GM12878 (cell line): ENCODE results near the gene SNRPA1. TPM values are rescaled to one million over a fixed set of nuclear protein-coding genes. Genes with fewer than 3 reads are reported as not detected.

Experiments used
- ATAC-seq: fragments of 200-7000 bp; cut with Tn5 transposase; 3 replicates; pipeline ENCODE4 v1.9.1; 2020; ENCODE audit warnings: mild to moderate bottlenecking, moderate library complexity
- BruUV-seq: library from RNA; stranded (reverse); fragments of 400-500 nt; replicated peaks from 2 replicates; lab custom pipeline; 2021; lab: Mats Ljungman, UMichigan
- CTCF ChIA-PET: fragments of 300-600 bp; sonication (Branson Sonifier 250); formaldehyde crosslinking; extraction: SDS; loops from one replicate; lab custom pipeline; 2021; ENCODE audit warnings: inconsistent platforms; lab: Yijun Ruan, JAX
- POLR2A ChIA-PET: fragments of 350-600 bp; formaldehyde crosslinking; extraction: SDS; loops from one replicate; lab custom pipeline; 2021; ENCODE audit warnings: inconsistent platforms; lab: Charles Lee
- RAD21 ChIA-PET: fragments of 300-600 bp; sonication (Branson Sonifier 250); formaldehyde crosslinking; loops from one replicate; lab custom pipeline; 2023; ENCODE audit warnings: antibody characterized with exemption; ENCODE audit not compliant: unreplicated experiment; lab: Charles Lee
- SMC1A ChIA-PET: fragments of 300-600 bp; sonication (Branson Sonifier 250); formaldehyde crosslinking; loops from one replicate; lab custom pipeline; 2023; ENCODE audit not compliant: unreplicated experiment, uncharacterized antibody; lab: Charles Lee
- DNase-seq: peaks from one replicate; pipeline ENCODE4 v3.0.0-alpha.2; 2011; ENCODE audit warnings: low read depth, low spot score
- FAIRE-seq: peaks from 3 replicates; lab custom pipeline; 2011; peaks lifted over from hg19 to GRCh38; lab: Jason Lieb, UNC
- H2AFZ ChIP-seq: 2 replicates; pipeline ENCODE4 v1.6.0; 2011; ENCODE audit warnings: low read depth, low read length, control low read depth; ENCODE audit not compliant: control insufficient read depth
- H3K27ac ChIP-seq: 2 replicates; pipeline ENCODE4 v1.5.1; 2011; ENCODE audit warnings: control low read depth; ENCODE audit not compliant: control insufficient read depth, insufficient read depth
- H3K27me3 ChIP-seq, 2 experiments: replicated peaks in 1 of 2; 2 replicates each; pipeline versions ENCODE4 v1.6.0 to v1.6.1; 2011; ENCODE audit warnings: low read length in 1 of 2; ENCODE audit not compliant: control insufficient read depth in 2 of 2, insufficient read depth in 2 of 2
- H3K36me3 ChIP-seq, 2 experiments: 2 replicates each; pipeline ENCODE4 v1.5.1; 2011; ENCODE audit warnings: low read length in 1 of 2; ENCODE audit not compliant: control insufficient read depth in 2 of 2, insufficient read depth in 2 of 2
- H3K4me1 ChIP-seq: 2 replicates; pipeline ENCODE4 v1.6.1; 2011; ENCODE audit warnings: mild to moderate bottlenecking, low read length, moderate library complexity, mixed read lengths; ENCODE audit not compliant: control insufficient read depth, insufficient read depth
- H3K4me2 ChIP-seq: 2 replicates; pipeline ENCODE4 v1.6.0; 2011; ENCODE audit warnings: control low read depth; ENCODE audit not compliant: control insufficient read depth, insufficient read depth
- H3K4me3 ChIP-seq: fragments of 200-600 bp; sonication (generic); 2 replicates; pipeline ENCODE4 v1.5.1; 2016
- H3K79me2 ChIP-seq: 2 replicates; pipeline ENCODE4 v1.6.0; 2011; ENCODE audit warnings: low read length; ENCODE audit not compliant: control insufficient read depth, insufficient read depth
- H3K9ac ChIP-seq: 2 replicates; pipeline ENCODE4 v1.8.0; 2011; ENCODE audit warnings: low read length, control low read depth, mixed read lengths; ENCODE audit not compliant: control insufficient read depth, insufficient read depth
- H3K9me3 ChIP-seq: replicated peaks from 3 replicates; pipeline ENCODE4 v1.5.1; 2011; ENCODE audit warnings: mild to moderate bottlenecking, low read length; ENCODE audit not compliant: control insufficient read depth, insufficient read depth
- H4K20me1 ChIP-seq: 2 replicates; pipeline ENCODE4 v1.6.0; 2011; ENCODE audit not compliant: control insufficient read depth, insufficient read depth
- JUNB ChIP-seq: IDR thresholded peaks from 2 replicates; pipeline ENCODE4 v1.6.1; 2016; ENCODE audit warnings: antibody characterized with exemption, mild to moderate bottlenecking
- NFYA ChIP-seq: IDR thresholded peaks from 2 replicates; pipeline ENCODE4 v1.6.1; 2011; ENCODE audit warnings: low read depth, mild to moderate bottlenecking, low read length, improper control_type of control experiment, borderline replicate concordance
- NFYB ChIP-seq: IDR thresholded peaks from 2 replicates; pipeline ENCODE4 v1.6.1; 2011; ENCODE audit warnings: low read depth, mild to moderate bottlenecking, low read length, improper control_type of control experiment, moderate library complexity; ENCODE audit not compliant: insufficient read depth
- POLR2A ChIP-seq: IDR thresholded peaks from 2 replicates; pipeline ENCODE4 v1.6.1; 2011; ENCODE audit warnings: low read depth, mild to moderate bottlenecking, low read length
- POLR2AphosphoS2 ChIP-seq: IDR thresholded peaks from 2 replicates; pipeline ENCODE4 v1.6.1; 2011; ENCODE audit warnings: low read depth, mild to moderate bottlenecking, low read length, improper control_type of control experiment, moderate library complexity
- STAT3 ChIP-seq: IDR thresholded peaks from 2 replicates; pipeline ENCODE4 v1.6.1; 2011; ENCODE audit warnings: low read depth, low read length, improper control_type of control experiment
- WGBS: methylation state at CpG from one replicate; pipeline ENCODE4 v1.1.6; 2016; ENCODE audit warnings: low lambda C conversion rate; ENCODE audit not compliant: insufficient replicate concordance, insufficient coverage; ENCODE audit errors: missing lambda C conversion rate; 5-methylcytosine and 5-hydroxymethylcytosine counted together
- in situ Hi-C: fragments of 300-500 bp; cut with MboI; formaldehyde crosslinking; loops from 9 replicates; pipeline ENCODE4 v1.14.3; 2018; ENCODE audit warnings: mixed read lengths
- intact Hi-C: fragments of 100-400 bp; cut with micrococcal nuclease; formaldehyde crosslinking; loops from one replicate; pipeline ENCODE4 v1.14.2; 2022; ENCODE audit not compliant: unreplicated experiment
- polyA plus RNA-seq, 11 experiments: library from polyadenylated mRNA; depleted of rRNA in 4 of 11; unstranded in 6 of 11; stranded (reverse) in 5 of 11; fragments of >200 nt; fragmentation: Nextera tagmentation in 4 of 11; fragmentation: Illumina TruSeq in 1 of 11; extraction: Ambion mirVana in 4 of 11; extraction: Trizol in 1 of 11; gene quantifications; 1 replicate in 1 of 11; 2 replicates in 10 of 11; pipeline versions ENCODE4 v1.2.1 to v1.2.3, GENCODE V29; 2011 to 2016; ENCODE audit warnings: inconsistent platforms in 2 of 11, missing spikeins in 2 of 11, low read depth in 1 of 11
- total RNA-seq, 4 experiments: library from RNA; depleted of rRNA in 3 of 4; stranded (reverse); fragments of >200 nt in 3 of 4; fragmentation: Illumina TruSeq in 1 of 4; extraction: Trizol in 1 of 4; gene quantifications; 2 replicates each; pipeline versions ENCODE4 v1.2.1 to v1.2.3, GENCODE V29; 2013 to 2021

Gene SNRPA1
- total and polyA plus RNA-seq, 10 of the 15 experiments (the other 5 are each of a cell fraction or from before 2014, with no cell fraction given), result 59.9 to 267 (median 161) TPM

DNA sequence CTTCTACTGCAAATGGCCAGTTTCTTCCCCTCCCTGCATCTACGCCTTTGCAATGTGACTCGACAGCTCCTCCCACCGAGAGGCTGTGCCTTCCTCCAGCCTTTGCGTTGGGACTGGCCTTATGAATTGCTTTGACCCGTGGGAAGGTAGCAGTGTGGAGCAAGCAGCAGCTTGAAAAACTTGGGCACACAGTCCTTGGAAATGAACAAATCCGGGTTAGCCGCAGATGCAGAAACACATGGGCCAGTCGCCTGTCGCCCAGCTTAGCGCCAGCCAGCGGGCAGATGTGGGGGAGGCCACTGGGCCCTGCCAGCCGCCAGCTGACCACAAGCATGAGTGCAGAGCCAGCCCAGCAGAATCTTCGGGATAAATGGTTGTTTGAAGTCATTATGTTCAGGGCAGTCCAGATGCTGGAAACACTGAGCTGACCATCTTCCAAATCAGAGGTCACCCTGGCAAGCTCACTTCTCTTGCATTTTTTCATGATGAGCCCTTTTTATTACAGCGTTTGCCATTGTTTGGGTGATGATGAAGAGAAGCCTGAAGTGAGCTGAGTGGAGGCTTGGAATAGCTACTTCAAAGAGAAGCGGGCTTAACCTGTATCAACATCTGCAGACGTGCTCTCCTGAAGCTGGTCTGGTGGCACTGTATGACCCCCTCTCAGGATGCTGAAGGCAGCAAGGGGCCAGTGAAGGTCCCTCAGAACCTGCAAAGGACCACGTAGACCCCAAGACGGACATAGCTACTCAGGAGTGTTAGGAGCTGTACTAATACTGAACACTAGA, 27.5 kb downstream of the SNRPA1 start:
- ATAC-seq, result no peak
- ChIA-PET RAD21 (interaction anchor here (0.9 to 2.0 kb wide), 3 partner anchors 9 to 181 kb away, joined by 3 to 7 read pairs (median 3); no protein-coding TSS in a partner anchor), SMC1A (interaction anchor here (1.3 to 3.2 kb wide), 3 partner anchors 9 to 22 kb away, joined by 4 to 14 read pairs (median 13); no protein-coding TSS in a partner anchor), POLR2A (interaction anchor here (0.6 to 2.6 kb wide), 5 partner anchors 7 to 326 kb away, joined by 3 to 10 read pairs (median 4); partner anchors contain the start of gene CHSY1)
- no peak overlapping the region for H3K4me3 ChIP-seq
- H3K9ac ChIP-seq, result no peak overlapping the region
- no TSS peak for BruUV-seq
- no peaks in the 10 kb centered on the region for H3K79me2 ChIP-seq
- FAIRE-seq, result no peak
- in situ Hi-C loops, result loop anchor here (10.0 kb wide), 1 partner anchor 653 kb away; no protein-coding TSS in a partner anchor
- H3K36me3 ChIP-seq, result peaks cover 7 to 15% of the 10 kb centered on the region in 2 experiments
- intact Hi-C loops, result no loop called here
- H3K4me2 ChIP-seq, result no peak overlapping the region
- no peak for TF ChIP-seq JUNB
- TF ChIP-seq POLR2A, result peak; percentile 23; the same call in 1 of the 2 replicates
- 0 out of 2 replicates have a peak, but pooled peaks have one; percentile 37 for TF ChIP-seq POLR2AphosphoS2
- TF ChIP-seq STAT3, result no peak
- TF ChIP-seq, all 136 proteins: peak for 2
- H2AFZ ChIP-seq, result no peak overlapping the region
- no peaks in the 10 kb centered on the region for H3K9me3 ChIP-seq
- CTCF ChIA-PET, result interaction anchor here (0.8 to 2.7 kb wide), 7 partner anchors 8 to 374 kb away, joined by 3 to 18 read pairs (median 5); partner anchors contain the start of gene CHSY1
- peaks cover 28% of the 10 kb centered on the region for H3K4me1 ChIP-seq
- H4K20me1 ChIP-seq, result no peaks in the 10 kb centered on the region
- H3K27ac ChIP-seq, result no peak overlapping the region
- 89% methylated on average over 18 of the region's 18 CpGs for WGBS
- no peak for DNase-seq
- no peaks in the 10 kb centered on the region for H3K27me3 ChIP-seq

DNA sequence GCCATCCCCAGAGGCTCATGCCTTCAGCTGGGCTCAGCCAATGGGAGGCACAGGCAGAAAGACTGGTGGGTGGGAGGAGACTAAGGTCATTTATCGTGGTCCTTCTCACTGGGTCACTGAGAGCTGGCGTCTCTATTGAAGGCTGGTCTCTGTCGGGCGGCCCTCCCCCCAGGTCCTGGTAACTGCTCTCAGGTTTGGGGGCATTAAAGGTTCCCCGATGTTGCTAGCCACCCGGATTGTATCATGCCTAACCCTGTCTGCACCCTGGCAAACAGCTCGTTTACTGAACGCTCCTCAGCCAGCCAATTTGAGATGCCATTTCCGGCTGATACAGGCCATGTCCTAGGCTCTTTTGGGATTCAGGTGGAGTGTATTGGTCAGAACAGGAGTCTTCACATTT, 28.3 kb downstream of the SNRPA1 start:
- Histone ChIP-seq H3K9me3 (no peaks in the 10 kb centered on the region), H3K9ac (no peak overlapping the region), H3K4me3 (no peak overlapping the region), H4K20me1 (no peaks in the 10 kb centered on the region), H3K27ac (no peak overlapping the region), H3K4me2 (no peak overlapping the region), H3K27me3 (no peaks in the 10 kb centered on the region), H2AFZ (no peak overlapping the region), H3K79me2 (no peaks in the 10 kb centered on the region), H3K36me3 (peaks cover 3 to 9% of the 10 kb centered on the region in 2 experiments), H3K4me1 (peaks cover 28% of the 10 kb centered on the region)
- DNase-seq (no peak), ATAC-seq (no peak), FAIRE-seq (no peak)
- ChIA-PET CTCF (interaction anchor here (0.7 to 2.7 kb wide), 6 partner anchors 8 to 374 kb away, joined by 3 to 18 read pairs (median 5); partner anchors contain the start of gene CHSY1), SMC1A (interaction anchor here (1.3 to 3.2 kb wide), 3 partner anchors 8 to 22 kb away, joined by 4 to 14 read pairs (median 13); no protein-coding TSS in a partner anchor), RAD21 (interaction anchor here (2.0 kb wide), 1 partner anchor 8 kb away, joined by 7 read pairs; no protein-coding TSS in a partner anchor), POLR2A (interaction anchor here (1.6 to 2.6 kb wide), 2 partner anchors 8 to 16 kb away, joined by 3 to 10 read pairs; no protein-coding TSS in a partner anchor)
- 79% methylated on average over 9 of the region's 9 CpGs for WGBS
- no TSS peak for BruUV-seq
- 0 out of 2 replicates have a peak, but pooled peaks have one; percentile 10 for TF ChIP-seq NFYB
- no peak for TF ChIP-seq NFYA
- in situ Hi-C loops, result loop anchor here (10.0 kb wide), 1 partner anchor 652 kb away; no protein-coding TSS in a partner anchor
- intact Hi-C loops, result no loop called here
